Right atrium auricular region (tissue), 2 donors: Measurements from ENCODE around the gene HINT3. TPM values are rescaled to one million over a fixed set of nuclear protein-coding genes. Genes with fewer than 3 reads are reported as not detected.
"Not testable (repeated sequence)": the region's sequence is repeated elsewhere in the genome, so short reads cannot be mapped to it uniquely, and the experiment has no call there.

Experiments used
- DNase-seq: peaks from one replicate; pipeline ENCODE4 v3.0.0-alpha.2; 2019; ENCODE audit warnings: low spot score
- H3K27ac ChIP-seq, 2 donors: fragments of 200-600 bp; sonication (generic); 1 replicate in 1 of 2; 2 replicates in 1 of 2; pipeline ENCODE4 v1.5.1; 2016 to 2019
- H3K27me3 ChIP-seq, 2 donors: fragments of 200-600 bp; sonication (generic); one replicate each; pipeline versions ENCODE4 v1.5.1 to v1.6.0; 2017 to 2019
- H3K36me3 ChIP-seq: fragments of 200-600 bp; sonication (generic); one replicate; pipeline ENCODE4 v1.5.1; 2016
- H3K4me1 ChIP-seq, 2 donors: fragments of 200-600 bp; sonication (generic); one replicate each; pipeline versions ENCODE4 v1.5.1 to v1.6.0; 2017 to 2019
- H3K4me3 ChIP-seq, 2 donors: fragments of 200-600 bp; sonication (generic); 1 replicate in 1 of 2; 2 replicates in 1 of 2; pipeline ENCODE4 v1.5.1; 2017 to 2019; ENCODE audit warnings: mild to moderate bottlenecking in 1 of 2, moderate library complexity in 1 of 2
- H3K9me3 ChIP-seq, 2 donors: fragments of 200-600 bp; sonication (generic); one replicate each; pipeline ENCODE4 v1.5.1; 2019
- CTCF ChIP-seq, 2 donors: fragments of 200-600 bp; sonication (generic); IDR thresholded peaks; one replicate each; pipeline ENCODE4 v1.5.1; 2019; ENCODE audit warnings: antibody characterized with exemption in 2 of 2
- total RNA-seq, 2 donors: library from RNA; depleted of rRNA; stranded (reverse); fragments of >200 nt; gene quantifications; one replicate each; pipeline ENCODE4 v1.1.0, GENCODE V29; 2016

HINT3 gene
- total RNA-seq, 2 donors from 2014 or later: 16.6 to 30.2 TPM

GRCh38 chr6:125968493-125968892, 11.9 kb downstream of the HINT3 start:
- Histone ChIP-seq H3K27ac (no peak overlapping the region), H3K4me3 (no peak overlapping the region), H3K36me3 (no peaks in the 10 kb centered on the region), H3K27me3 (no peaks in the 10 kb centered on the region), H3K4me1 (no peaks in the 10 kb centered on the region), H3K9me3 (no peaks in the 10 kb centered on the region)
- no peak for TF ChIP-seq CTCF (IDR thresholded peaks at IDR 0.05)
- no peak for DNase-seq

GRCh38 chr6:125970760-125971159, 14.2 kb downstream of the HINT3 start:
- TF ChIP-seq CTCF (IDR thresholded peaks at IDR 0.05): no peak
- no peak for DNase-seq
- Histone ChIP-seq H3K9me3 (no peaks in the 10 kb centered on the region), H3K36me3 (peaks cover 6% of the 10 kb centered on the region), H3K27ac (no peak overlapping the region), H3K4me1 (no peaks in the 10 kb centered on the region), H3K4me3 (no peak overlapping the region), H3K27me3 (no peaks in the 10 kb centered on the region)

- not testable (repeated sequence) for H3K36me3 ChIP-seq
These were observed 15.9 kb downstream of the HINT3 start for GRCh38 chr6:125972478-125972877.

GRCh38 chr6:125974214-125974866, 17.8 kb downstream of the HINT3 start:
- H3K27me3 ChIP-seq: no peaks in the 10 kb centered on the region
- no peak for DNase-seq
- H3K4me3 ChIP-seq: no peak overlapping the region
- H3K27ac ChIP-seq: no peak overlapping the region
- no peaks in the 10 kb centered on the region for H3K4me1 ChIP-seq
- TF ChIP-seq CTCF (IDR thresholded peaks at IDR 0.05): peak; percentile 26 to 68
- peaks cover 9% of the 10 kb centered on the region for H3K36me3 ChIP-seq
- no peaks in the 10 kb centered on the region for H3K9me3 ChIP-seq

More at GRCh38 chr6:125972478-125972877, 15.9 kb downstream of the HINT3 start:
- H3K27ac ChIP-seq, DNase-seq, H3K4me1 ChIP-seq, H3K9me3 ChIP-seq, H3K4me3 ChIP-seq, H3K27me3 ChIP-seq: not testable (repeated sequence)

GRCh38 chr6:125979101-125979500, 22.5 kb downstream of the HINT3 start:
- H3K36me3 ChIP-seq: peaks cover 9% of the 10 kb centered on the region
- DNase-seq: no peak

More at GRCh38 chr6:125979101-125979500, 22.5 kb downstream of the HINT3 start:
- Histone ChIP-seq H3K27me3 (no peaks in the 10 kb centered on the region), H3K4me3 (no peak overlapping the region), H3K27ac (no peak overlapping the region), H3K9me3 (no peaks in the 10 kb centered on the region), H3K4me1 (no peaks in the 10 kb centered on the region)
- no peak for TF ChIP-seq CTCF (IDR thresholded peaks at IDR 0.05)
